ENCODE results near the gene PLEK. TPM values are rescaled to one million over a fixed set of nuclear protein-coding genes. Genes with fewer than 3 reads are reported as not detected.

The PLEK gene
- not detected in 3 replicates for total RNA-seq

DNA sequence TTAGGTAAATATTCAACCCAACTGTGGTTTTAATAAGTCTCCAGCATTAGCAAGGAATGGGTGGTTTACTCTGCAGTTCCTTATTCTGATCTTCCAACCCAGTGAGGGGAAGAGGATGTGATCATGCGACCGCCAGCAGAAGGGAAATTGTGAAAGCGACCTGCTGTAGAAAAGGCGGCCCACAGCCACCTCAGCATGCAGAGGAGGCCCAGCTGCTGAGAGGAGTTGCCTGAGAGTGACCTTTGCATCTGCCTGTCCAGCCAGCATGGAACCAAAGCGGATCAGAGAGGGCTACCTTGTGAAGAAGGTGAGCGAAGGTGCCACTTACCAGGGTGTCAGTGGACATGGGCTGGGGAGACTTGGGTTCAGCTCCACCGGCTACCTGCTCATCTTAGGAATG is at the start of gene PLEK:
TSS of gene PLEK (plus strand) at position 196 of the 400 bp plus-strand sequence. CDS start at position 266, 70 bp downstream.
- Mint-ChIP-seq H3K4me1 (peaks cover 5% of the 10 kb centered on the region), H3K36me3 (no peaks in the 10 kb centered on the region), H3K27me3 (ENCODE audit: low read depth) (no peaks in the 10 kb centered on the region), H3K9me3 (peaks cover 7% of the 10 kb centered on the region), H3K4me3 (no peak within 1 kb of the TSS), H3K27ac (no peak within 1 kb of the TSS)
- TF ChIP-seq, protein P1, sequence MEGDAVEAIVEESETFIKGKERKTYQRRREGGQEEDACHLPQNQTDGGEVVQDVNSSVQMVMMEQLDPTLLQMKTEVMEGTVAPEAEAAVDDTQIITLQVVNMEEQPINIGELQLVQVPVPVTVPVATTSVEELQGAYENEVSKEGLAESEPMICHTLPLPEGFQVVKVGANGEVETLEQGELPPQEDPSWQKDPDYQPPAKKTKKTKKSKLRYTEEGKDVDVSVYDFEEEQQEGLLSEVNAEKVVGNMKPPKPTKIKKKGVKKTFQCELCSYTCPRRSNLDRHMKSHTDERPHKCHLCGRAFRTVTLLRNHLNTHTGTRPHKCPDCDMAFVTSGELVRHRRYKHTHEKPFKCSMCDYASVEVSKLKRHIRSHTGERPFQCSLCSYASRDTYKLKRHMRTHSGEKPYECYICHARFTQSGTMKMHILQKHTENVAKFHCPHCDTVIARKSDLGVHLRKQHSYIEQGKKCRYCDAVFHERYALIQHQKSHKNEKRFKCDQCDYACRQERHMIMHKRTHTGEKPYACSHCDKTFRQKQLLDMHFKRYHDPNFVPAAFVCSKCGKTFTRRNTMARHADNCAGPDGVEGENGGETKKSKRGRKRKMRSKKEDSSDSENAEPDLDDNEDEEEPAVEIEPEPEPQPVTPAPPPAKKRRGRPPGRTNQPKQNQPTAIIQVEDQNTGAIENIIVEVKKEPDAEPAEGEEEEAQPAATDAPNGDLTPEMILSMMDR (IDR thresholded peaks at IDR 0.05; ENCODE audit: unreplicated experiment) = no peak
- DNase-seq (ENCODE audit: low spot score in 2 of 2, unreplicated experiment in 2 of 2) = no peak

GRCh38 chr2:68316111-68316510 is 49.0 kb upstream of the PLEK start:
- no peak for DNase-seq (ENCODE audit: low spot score in 2 of 2, unreplicated experiment in 2 of 2)
- TF ChIP-seq, protein P1 (IDR thresholded peaks at IDR 0.05; ENCODE audit: unreplicated experiment) = no peak
- H3K27me3 Mint-ChIP-seq (ENCODE audit: low read depth) = peaks cover 82% of the 10 kb centered on the region
- peaks cover 8% of the 10 kb centered on the region for H3K9me3 Mint-ChIP-seq
- peaks cover 11% of the 10 kb centered on the region for H3K4me1 Mint-ChIP-seq
- peaks cover 4% of the 10 kb centered on the region for H3K36me3 Mint-ChIP-seq
- H3K27ac Mint-ChIP-seq = no peak overlapping the region
- H3K4me3 Mint-ChIP-seq = no peak overlapping the region

GRCh38 chr2:68317971-68318913 is 46.8 kb upstream of the PLEK start:
- Mint-ChIP-seq H3K36me3 (peaks cover 4% of the 10 kb centered on the region), H3K4me3 (peak overlapping the region; percentile 78), H3K27ac (no peak overlapping the region), H3K9me3 (peaks cover 8% of the 10 kb centered on the region), H3K27me3 (ENCODE audit: low read depth) (peaks cover 87% of the 10 kb centered on the region), H3K4me1 (peaks cover 11% of the 10 kb centered on the region)
- DNase-seq (ENCODE audit: low spot score in 2 of 2, unreplicated experiment in 2 of 2) = no peak
- TF ChIP-seq, protein P1 (IDR thresholded peaks at IDR 0.05; ENCODE audit: unreplicated experiment) = no peak

GRCh38 chr2:68318914-68319397 is 46.1 kb upstream of the PLEK start:
- Mint-ChIP-seq H3K27me3 (ENCODE audit: low read depth) (peaks cover 86% of the 10 kb centered on the region), H3K4me3 (peak overlapping the region; percentile 78), H3K4me1 (peaks cover 11% of the 10 kb centered on the region), H3K36me3 (peaks cover 4% of the 10 kb centered on the region), H3K9me3 (peaks cover 5% of the 10 kb centered on the region), H3K27ac (no peak overlapping the region)
- DNase-seq (ENCODE audit: low spot score in 2 of 2, unreplicated experiment in 2 of 2) = no peak
- TF ChIP-seq, protein P1 (IDR thresholded peaks at IDR 0.05; ENCODE audit: unreplicated experiment) = no peak

DNA sequence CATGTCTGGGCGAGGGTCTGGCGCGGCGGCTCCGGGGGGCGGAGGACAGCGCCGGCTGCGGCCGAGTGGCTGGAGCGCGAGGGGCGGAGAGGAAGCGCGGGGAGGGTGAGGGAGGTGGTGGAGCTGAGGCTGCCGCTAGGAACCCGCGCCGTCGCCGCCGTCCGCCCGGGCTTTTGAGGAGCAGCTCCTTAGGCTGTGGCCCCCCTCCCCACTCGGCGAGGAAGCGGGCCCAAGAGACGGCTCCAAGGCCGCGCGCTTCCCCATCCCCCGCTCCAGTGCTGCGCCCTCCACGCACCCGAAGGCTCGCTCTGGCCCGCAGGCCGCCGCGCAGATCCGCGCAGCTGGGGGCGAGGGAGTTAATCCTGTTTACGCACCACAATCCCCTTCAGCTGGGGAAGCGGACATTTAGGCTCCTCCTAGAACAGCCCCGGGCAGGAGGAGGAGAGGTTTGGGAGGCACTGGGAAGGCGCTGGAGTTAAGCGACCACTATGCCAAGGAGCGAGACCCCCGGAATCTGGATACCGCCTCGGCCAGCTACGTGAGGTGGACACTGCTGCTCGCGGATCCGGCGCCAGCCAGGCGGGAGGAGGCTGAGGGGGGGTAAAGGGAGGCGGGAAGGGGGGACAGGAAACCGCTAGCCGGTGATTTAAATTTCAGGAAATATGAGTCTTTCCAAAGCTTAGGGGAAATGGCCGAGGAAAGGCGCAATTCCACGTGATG is 45.5 kb upstream of the PLEK start, which contains the start of gene CNRIP1:
TSS of gene CNRIP1 (minus strand) at position 552 of the 720 bp plus-strand sequence. CDS start at position 3, 549 bp downstream.
- H3K9me3 Mint-ChIP-seq = peaks cover under 1% of the 10 kb centered on the region

More for the DNA sequence above, 45.5 kb upstream of the PLEK start, which contains the start of gene CNRIP1:
- Mint-ChIP-seq H3K36me3 (peaks cover 4% of the 10 kb centered on the region), H3K27ac (peak within 1 kb of the TSS; percentile 59), H3K4me1 (peaks cover 11% of the 10 kb centered on the region), H3K27me3 (ENCODE audit: low read depth) (peaks cover 87% of the 10 kb centered on the region), H3K4me3 (peak within 1 kb of the TSS; percentile 78)
- TF ChIP-seq, protein P1 (IDR thresholded peaks at IDR 0.05; ENCODE audit: unreplicated experiment) = no peak
- DNase-seq (ENCODE audit: low spot score in 2 of 2, unreplicated experiment in 2 of 2) = peak; percentile 38 to 66
